ENCODE results near the gene SSX5.
"Not testable (repeated sequence)": the region's sequence is repeated elsewhere in the genome, so short reads cannot be mapped to it uniquely, and the experiment has no call there.

The SSX5 gene

GRCh38 chrX:48196745-48197201, at the start of gene SSX5:
TSS of gene SSX5 (minus strand) at chrX:48196795. CDS start at chrX:48195358, 1,437 bp downstream.
- DNase-seq, result no peak

DNA sequence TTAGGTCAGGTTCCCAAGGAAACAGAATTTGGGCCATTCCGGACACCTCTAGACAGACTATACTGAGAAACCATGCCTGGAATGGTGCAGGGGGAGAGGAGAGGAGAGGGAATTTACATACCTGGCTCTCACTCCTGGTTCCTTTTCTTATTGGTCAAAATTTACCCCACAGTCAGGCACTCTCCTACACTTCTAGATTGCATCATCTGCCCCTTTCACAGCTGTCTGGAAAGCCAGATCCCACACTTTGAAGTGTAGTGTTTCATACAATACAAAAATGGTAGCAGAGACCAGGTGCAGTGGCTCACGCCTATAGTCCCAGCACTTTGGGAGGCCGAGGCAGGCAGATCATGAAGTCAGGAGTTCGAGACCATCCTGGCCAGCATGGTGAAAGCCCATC, 27.6 kb upstream of the SSX5 start:
- not testable (repeated sequence) for DNase-seq

DNA sequence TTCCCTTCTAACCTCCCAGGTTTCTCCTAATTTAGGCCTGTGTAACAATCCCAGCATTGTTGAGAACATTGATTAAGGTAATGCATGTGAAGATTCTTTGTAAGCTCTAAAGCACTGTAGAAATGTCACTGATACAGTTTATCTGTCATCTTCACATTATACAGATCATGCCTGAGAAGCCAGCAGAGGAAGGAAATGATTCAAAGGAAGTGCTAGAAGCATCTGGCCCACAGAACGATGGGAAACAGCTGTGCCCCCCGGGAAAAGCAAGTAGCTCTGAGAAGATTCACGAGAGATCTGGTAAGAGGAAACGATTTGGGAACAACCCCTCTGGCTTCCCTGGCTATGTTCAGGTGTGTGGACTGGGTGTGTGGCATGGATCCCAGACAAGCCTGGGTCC, 17.7 kb upstream of the SSX5 start:
- not testable (repeated sequence) for DNase-seq

- DNase-seq, result not testable (repeated sequence)
These were observed 6.6 kb downstream of the SSX5 start for GRCh38 chrX:48190024-48190423.

DNA sequence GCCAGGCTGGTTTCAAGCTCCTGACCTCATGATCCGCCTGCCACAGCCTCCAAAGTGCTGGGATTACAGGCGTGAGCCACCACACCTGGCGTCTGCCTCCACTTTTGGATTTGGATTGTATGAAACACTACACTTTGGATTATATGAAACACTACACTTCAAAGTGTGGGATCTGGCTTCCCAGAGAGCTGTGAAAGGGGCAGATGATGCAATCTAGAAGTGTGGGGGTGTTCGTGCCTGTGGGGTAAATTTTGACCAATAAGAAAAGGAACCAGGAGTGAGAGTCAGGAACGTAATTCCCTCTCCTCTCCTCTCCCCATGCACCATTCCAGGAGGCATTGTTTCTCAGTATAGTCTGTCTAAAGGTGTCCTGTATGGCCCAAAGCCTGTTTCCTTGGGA, 14.7 kb downstream of the SSX5 start:
- not testable (repeated sequence) for DNase-seq

GRCh38 chrX:48180811-48181210, 15.8 kb downstream of the SSX5 start:
- DNase-seq, result no peak

DNA sequence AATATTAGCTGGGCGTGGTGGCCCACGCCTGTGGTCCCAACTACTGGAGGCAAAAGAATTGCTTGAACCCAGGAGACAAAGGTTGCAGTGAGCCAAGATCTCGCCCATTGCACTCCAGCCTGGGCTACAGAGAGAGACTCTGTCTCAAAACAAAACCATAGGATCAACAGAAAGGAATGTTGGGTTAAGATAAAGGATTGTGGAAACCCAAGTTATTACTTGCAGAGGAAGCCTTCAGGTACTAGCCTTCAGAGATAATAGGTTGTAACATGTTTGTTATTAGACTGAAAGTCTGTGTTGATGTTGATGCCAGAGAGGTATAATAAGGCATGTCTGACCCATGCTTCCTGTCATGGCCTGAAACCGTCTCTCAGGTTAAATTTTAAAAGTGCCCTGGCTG, 16.9 kb downstream of the SSX5 start:
- no peak for DNase-seq

GRCh38 chrX:48166322-48166721, 30.3 kb downstream of the SSX5 start:
- DNase-seq, result not testable (repeated sequence)

DNA sequence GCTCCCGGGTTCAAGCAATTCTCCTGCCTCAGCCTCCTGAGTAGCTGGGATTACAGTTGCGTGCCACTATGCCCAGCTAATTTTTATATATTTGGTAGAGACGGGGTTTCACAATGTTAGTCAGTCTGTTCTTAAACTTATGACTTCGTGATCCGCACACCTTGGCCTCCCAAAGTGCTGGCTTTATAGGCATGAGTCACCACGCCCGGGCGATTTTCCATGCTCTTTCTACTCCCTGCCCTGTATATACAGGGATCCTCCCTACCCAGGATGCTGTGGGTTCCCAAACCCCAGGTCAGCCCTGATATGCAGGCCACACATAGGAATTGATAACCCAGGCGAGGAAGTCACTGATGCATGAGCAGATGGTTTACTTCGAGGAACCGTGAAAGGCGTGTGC, 31.4 kb downstream of the SSX5 start:
- DNase-seq, result no peak

- DNase-seq, result no peak
These were observed 40.6 kb downstream of the SSX5 start for GRCh38 chrX:48156014-48156413.

GRCh38 chrX:48154796-48155195, 41.8 kb downstream of the SSX5 start:
- DNase-seq, result no peak

GRCh38 chrX:48153769-48154168, 42.8 kb downstream of the SSX5 start:
- no peak for DNase-seq

GRCh38 chrX:48142697-48143096, 53.9 kb downstream of the SSX5 start:
- DNase-seq, result peak; percentile 49

DNA sequence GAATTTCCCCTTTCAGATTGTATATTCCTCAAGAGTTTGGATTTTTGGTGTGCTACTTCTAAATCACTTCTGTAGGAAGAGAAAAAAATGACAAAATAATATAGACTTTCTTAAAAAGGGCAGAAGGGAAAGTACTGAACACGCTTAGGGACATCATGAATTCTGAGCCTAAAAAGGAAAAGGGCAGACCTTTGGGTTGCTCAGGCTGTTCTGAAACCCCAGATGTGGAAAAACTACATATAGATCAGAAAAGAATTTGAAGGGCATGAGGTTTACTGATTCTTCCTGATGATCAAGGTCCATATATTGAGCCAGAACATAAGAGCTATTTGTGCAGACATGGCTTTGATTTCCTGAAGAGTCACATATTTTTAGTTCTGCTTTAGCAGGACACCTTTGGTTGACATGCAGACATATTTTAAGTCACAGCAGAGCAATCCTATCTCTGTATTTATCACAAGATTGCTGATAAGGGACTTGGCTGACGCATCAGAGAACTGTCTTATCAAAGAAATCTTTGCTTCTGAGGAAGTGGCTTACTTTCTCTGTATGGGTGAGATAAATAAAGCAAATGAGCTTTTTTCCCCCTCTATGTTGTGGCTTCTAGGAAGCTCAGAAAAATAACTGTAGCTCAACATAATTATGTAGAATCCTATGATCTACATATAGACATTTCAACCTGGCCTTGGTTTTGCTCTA, 54.6 kb downstream of the SSX5 start:
- not testable (repeated sequence) for DNase-seq

DNA sequence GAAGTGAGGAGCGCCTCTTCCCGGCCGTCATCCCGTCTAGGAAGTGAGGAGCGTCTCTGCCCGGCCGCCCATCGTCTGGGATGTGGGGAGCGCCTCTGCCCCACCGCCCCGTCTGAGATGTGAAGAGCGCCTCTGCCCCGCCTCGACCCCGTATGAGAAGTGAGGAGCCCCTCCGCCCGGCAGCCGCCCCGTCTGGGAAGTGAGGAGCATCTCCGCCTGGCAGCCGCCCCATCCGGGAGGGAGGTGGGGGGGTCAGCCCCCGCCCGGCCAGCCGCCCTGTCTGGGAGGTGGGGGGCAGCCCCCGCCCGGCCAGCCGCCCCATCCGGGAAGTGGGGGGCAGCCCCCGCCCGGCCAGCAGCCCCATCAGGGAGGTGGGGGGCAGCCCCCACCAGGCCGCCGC, 57.5 kb downstream of the SSX5 start:
- not testable (repeated sequence) for DNase-seq
